ENCODE measurements around the gene NCK1.

- TF ChIP-seq POLR2AphosphoS5 (IDR thresholded peaks at IDR 0.05; ENCODE audit: borderline replicate concordance, low read depth, low read length) = no peak
- no peak for TF ChIP-seq EZH2 (IDR thresholded peaks at IDR 0.05)
Measured at GRCh38 chr3:136931606-136932005, 69.6 kb downstream of the NCK1 start.

Data from SK-N-MC (cell line).